Fibroblast of pulmonary artery (primary cell): ENCODE results near the gene ENKUR.
"Not testable (repeated sequence)": the region's sequence is repeated elsewhere in the genome, so short reads cannot be mapped to it uniquely, and the experiment has no call there.

ENCODE experiments used
- DNase-seq: peaks from one replicate; pipeline ENCODE4 v3.0.0-alpha.2; 2010; ENCODE audit warnings: low read depth
- H3K4me3 ChIP-seq: replicated peaks from 2 replicates; pipeline ENCODE4 v1.5.1; 2011; ENCODE audit warnings: low read depth, mild to moderate bottlenecking, control low read depth, low read length, moderate library complexity
- CTCF ChIP-seq: IDR thresholded peaks from 2 replicates; pipeline ENCODE4 v1.5.1; 2011; ENCODE audit warnings: mild to moderate bottlenecking, control low read depth, low read length, inconsistent platforms; ENCODE audit errors: missing control alignments

ENKUR gene

GRCh38 chr10:24958721-24959381, 57.1 kb downstream of the ENKUR start:
- H3K4me3 ChIP-seq: peak overlapping the region; percentile 17
- peak; percentile 87 for DNase-seq
- no peak for TF ChIP-seq CTCF

- H3K4me3 ChIP-seq: peak overlapping the region; percentile 26
- DNase-seq: peak; percentile 95
- no peak for TF ChIP-seq CTCF
Observed at GRCh38 chr10:24958091-24958720, 57.8 kb downstream of the ENKUR start.

- H3K4me3 ChIP-seq: not testable (repeated sequence)
- DNase-seq: peak; percentile 76
Observed at GRCh38 chr10:24957624-24958051, 58.3 kb downstream of the ENKUR start.

- no peak for TF ChIP-seq CTCF
- no peak overlapping the region for H3K4me3 ChIP-seq
- DNase-seq: peak; percentile 34
Observed at GRCh38 chr10:24953675-24954074, 62.3 kb downstream of the ENKUR start.

- DNase-seq: peak; percentile 77
- no peak for TF ChIP-seq CTCF
Observed at GRCh38 chr10:24952707-24953645, 63.0 kb downstream of the ENKUR start.

GRCh38 chr10:24952143-24952706, 63.7 kb downstream of the ENKUR start, which contains the start of gene PRTFDC1:
Gene PRTFDC1, minus strand, starts transcription at chr10:24952606. Its CDS starts 31 bp downstream, at chr10:24952575.
- H3K4me3 ChIP-seq: peak within 1 kb of the TSS; percentile 49
- DNase-seq: no peak
- peak; percentile 15 for TF ChIP-seq CTCF

More at GRCh38 chr10:24952707-24953645, 63.0 kb downstream of the ENKUR start:
- H3K4me3 ChIP-seq: peak overlapping the region; percentile 32
